HEK293 (cell line): ENCODE data around the gene STPG3.

ENCODE experiments used
- ZIC2 ChIP-seq: fragments of 450-650 bp; formaldehyde crosslinking; IDR thresholded peaks from 2 replicates; pipeline ENCODE4 v1.5.1; 2016; ENCODE audit warnings: missing biosample characterization, missing genetic modification characterization
- ZNF423 ChIP-seq: fragments of 450-650 bp; formaldehyde crosslinking; IDR thresholded peaks from 2 replicates; pipeline ENCODE4 v1.5.1; 2016; ENCODE audit warnings: missing biosample characterization, missing genetic modification characterization
- TF ChIP-seq, protein P1 (sequence below): fragments of 450-650 bp; formaldehyde crosslinking; IDR thresholded peaks from 2 replicates; pipeline ENCODE4 v1.5.1; 2016; ENCODE audit warnings: missing biosample characterization, missing genetic modification characterization

DNA sequence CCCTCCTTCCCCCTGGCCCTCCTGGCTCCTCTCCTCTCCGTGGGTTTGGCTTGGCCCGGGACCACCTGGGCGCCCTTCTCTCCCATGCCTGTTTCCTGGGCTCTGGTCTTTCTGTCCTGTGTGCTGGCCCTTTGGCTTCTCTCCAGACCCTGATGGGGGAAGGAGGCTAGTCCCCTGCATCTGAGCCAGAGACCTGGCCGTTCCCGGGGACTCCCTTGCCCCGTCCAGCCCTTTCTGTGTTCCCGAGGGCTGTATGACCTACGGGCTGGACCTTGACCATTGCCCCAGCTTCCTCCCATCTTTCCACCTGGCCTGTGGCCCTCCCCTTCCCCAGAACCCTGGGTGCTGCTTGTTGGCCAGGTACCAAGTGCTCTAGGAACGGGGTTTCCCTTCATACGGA lies 12.4 kb downstream of the STPG3 start:
- TF ChIP-seq ZNF423 (tag by site-specific recombination): no peak
- no peak for TF ChIP-seq ZIC2
- TF ChIP-seq, protein P1, sequence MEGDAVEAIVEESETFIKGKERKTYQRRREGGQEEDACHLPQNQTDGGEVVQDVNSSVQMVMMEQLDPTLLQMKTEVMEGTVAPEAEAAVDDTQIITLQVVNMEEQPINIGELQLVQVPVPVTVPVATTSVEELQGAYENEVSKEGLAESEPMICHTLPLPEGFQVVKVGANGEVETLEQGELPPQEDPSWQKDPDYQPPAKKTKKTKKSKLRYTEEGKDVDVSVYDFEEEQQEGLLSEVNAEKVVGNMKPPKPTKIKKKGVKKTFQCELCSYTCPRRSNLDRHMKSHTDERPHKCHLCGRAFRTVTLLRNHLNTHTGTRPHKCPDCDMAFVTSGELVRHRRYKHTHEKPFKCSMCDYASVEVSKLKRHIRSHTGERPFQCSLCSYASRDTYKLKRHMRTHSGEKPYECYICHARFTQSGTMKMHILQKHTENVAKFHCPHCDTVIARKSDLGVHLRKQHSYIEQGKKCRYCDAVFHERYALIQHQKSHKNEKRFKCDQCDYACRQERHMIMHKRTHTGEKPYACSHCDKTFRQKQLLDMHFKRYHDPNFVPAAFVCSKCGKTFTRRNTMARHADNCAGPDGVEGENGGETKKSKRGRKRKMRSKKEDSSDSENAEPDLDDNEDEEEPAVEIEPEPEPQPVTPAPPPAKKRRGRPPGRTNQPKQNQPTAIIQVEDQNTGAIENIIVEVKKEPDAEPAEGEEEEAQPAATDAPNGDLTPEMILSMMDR (tag by site-specific recombination): no peak
